Measurements from ENCODE around the gene NHLRC1. TPM values are rescaled to one million over a fixed set of nuclear protein-coding genes. Genes with fewer than 3 reads are reported as not detected.

Gene NHLRC1
- total and polyA plus RNA-seq, 2 of the 13 experiments (the other 11 are each of a cell fraction or from before 2014, with no cell fraction given), result 0.04 to 0.11 TPM

DNA sequence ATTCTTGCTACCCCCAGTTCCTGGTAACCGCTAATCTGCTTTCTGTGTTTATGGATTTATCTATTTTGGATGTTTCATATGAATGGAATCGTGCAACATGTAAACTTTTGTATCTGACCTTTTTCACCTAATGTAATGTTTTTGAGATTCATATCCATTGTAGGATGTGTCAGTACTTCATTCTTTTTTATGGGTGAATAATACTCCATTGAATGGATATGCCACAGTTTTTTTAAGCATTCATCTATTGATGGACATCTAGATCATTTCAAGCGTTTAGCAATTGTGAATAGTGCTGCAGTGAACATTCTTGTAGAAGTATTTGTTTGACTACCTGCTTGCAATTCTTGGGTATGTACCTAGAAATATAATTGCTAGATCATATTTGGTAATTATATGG lies 45.8 kb upstream of the NHLRC1 start:
- ATAC-seq, result no peak
- intact Hi-C loops (cut with micrococcal nuclease; ENCODE audit: unreplicated experiment), result no loop called here
- no peak overlapping the region for H3K4me2 ChIP-seq (ENCODE audit: low read depth, low read length)
- no peaks in the 10 kb centered on the region for H3K27me3 ChIP-seq (ENCODE audit: control insufficient read depth in 1 of 2, insufficient read depth in 2 of 2, low read length in 2 of 2)
- H3K9me3 ChIP-seq (ENCODE audit: low read length), result no peaks in the 10 kb centered on the region
- no TSS peak for BruUV-seq (replicated peaks)
- no peak overlapping the region for H3K9ac ChIP-seq (ENCODE audit: insufficient read depth, low read depth, low read length)
- POLR2A ChIA-PET, result no interaction called here
- H3K4me1 ChIP-seq (ENCODE audit: insufficient read depth, low read length), result no peaks in the 10 kb centered on the region
- H4K20me1 ChIP-seq (ENCODE audit: insufficient read depth, low read length), result no peaks in the 10 kb centered on the region
- H3K27ac ChIP-seq (ENCODE audit: extremely low read length, insufficient read depth, low read length), result no peak overlapping the region
- 96% methylated on average over 3 of the region's 3 CpGs for WGBS (ENCODE audit: low lambda C conversion rate)
- H3K4me3 ChIP-seq (replicated peaks in 1 of 3; ENCODE audit: insufficient read depth in 1 of 3, low read depth in 2 of 3, low read length in 3 of 3), result no peak overlapping the region
- no peak overlapping the region for H2AFZ ChIP-seq (ENCODE audit: low read length)
- peaks cover 4 to 22% of the 10 kb centered on the region in 2 experiments; a peak in 3 of 5 replicates for H3K36me3 ChIP-seq (replicated peaks in 1 of 2; ENCODE audit: control insufficient read depth in 1 of 2, insufficient read depth in 2 of 2, low read length in 2 of 2)
- in situ Hi-C loops (cut with HindIII; ENCODE audit: extremely low pct_ligation_motif_present, low pct_unique_long_range_greater_than_20kb), result no loop called here
- FAIRE-seq, result no peak
- H3K79me2 ChIP-seq (ENCODE audit: insufficient read depth, low read length), result no peaks in the 10 kb centered on the region
- CTCF ChIA-PET (ENCODE audit: low intra/inter-chr PET ratio, low total read pairs), result no interaction called here
- no peak for DNase-seq (ENCODE audit: low spot score)
- TF ChIP-seq SAFB2 (CRISPR knock-in tag; IDR thresholded peaks at IDR 0.05; ENCODE audit: borderline replicate concordance, low read depth) (no peak), BORCS8-MEF2B (CRISPR knock-in tag; IDR thresholded peaks at IDR 0.05) (no peak), MEF2D (CRISPR knock-in tag; IDR thresholded peaks at IDR 0.05) (no peak), ZNF251 (CRISPR knock-in tag; IDR thresholded peaks at IDR 0.05) (no peak), ZNF136 (CRISPR knock-in tag; IDR thresholded peaks at IDR 0.05; ENCODE audit: low read depth) (no peak), STAG1 (CRISPR knock-in tag; IDR thresholded peaks at IDR 0.05) (no peak)
- TF ChIP-seq, protein P1, sequence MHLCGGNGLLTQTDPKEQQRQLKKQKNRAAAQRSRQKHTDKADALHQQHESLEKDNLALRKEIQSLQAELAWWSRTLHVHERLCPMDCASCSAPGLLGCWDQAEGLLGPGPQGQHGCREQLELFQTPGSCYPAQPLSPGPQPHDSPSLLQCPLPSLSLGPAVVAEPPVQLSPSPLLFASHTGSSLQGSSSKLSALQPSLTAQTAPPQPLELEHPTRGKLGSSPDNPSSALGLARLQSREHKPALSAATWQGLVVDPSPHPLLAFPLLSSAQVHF (CRISPR knock-in tag; IDR thresholded peaks at IDR 0.05), result no peak
- TF ChIP-seq, protein P2, sequence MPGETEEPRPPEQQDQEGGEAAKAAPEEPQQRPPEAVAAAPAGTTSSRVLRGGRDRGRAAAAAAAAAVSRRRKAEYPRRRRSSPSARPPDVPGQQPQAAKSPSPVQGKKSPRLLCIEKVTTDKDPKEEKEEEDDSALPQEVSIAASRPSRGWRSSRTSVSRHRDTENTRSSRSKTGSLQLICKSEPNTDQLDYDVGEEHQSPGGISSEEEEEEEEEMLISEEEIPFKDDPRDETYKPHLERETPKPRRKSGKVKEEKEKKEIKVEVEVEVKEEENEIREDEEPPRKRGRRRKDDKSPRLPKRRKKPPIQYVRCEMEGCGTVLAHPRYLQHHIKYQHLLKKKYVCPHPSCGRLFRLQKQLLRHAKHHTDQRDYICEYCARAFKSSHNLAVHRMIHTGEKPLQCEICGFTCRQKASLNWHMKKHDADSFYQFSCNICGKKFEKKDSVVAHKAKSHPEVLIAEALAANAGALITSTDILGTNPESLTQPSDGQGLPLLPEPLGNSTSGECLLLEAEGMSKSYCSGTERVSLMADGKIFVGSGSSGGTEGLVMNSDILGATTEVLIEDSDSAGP (CRISPR knock-in tag; IDR thresholded peaks at IDR 0.05; ENCODE audit: borderline replicate concordance), result no peak
- TF ChIP-seq, protein P3, sequence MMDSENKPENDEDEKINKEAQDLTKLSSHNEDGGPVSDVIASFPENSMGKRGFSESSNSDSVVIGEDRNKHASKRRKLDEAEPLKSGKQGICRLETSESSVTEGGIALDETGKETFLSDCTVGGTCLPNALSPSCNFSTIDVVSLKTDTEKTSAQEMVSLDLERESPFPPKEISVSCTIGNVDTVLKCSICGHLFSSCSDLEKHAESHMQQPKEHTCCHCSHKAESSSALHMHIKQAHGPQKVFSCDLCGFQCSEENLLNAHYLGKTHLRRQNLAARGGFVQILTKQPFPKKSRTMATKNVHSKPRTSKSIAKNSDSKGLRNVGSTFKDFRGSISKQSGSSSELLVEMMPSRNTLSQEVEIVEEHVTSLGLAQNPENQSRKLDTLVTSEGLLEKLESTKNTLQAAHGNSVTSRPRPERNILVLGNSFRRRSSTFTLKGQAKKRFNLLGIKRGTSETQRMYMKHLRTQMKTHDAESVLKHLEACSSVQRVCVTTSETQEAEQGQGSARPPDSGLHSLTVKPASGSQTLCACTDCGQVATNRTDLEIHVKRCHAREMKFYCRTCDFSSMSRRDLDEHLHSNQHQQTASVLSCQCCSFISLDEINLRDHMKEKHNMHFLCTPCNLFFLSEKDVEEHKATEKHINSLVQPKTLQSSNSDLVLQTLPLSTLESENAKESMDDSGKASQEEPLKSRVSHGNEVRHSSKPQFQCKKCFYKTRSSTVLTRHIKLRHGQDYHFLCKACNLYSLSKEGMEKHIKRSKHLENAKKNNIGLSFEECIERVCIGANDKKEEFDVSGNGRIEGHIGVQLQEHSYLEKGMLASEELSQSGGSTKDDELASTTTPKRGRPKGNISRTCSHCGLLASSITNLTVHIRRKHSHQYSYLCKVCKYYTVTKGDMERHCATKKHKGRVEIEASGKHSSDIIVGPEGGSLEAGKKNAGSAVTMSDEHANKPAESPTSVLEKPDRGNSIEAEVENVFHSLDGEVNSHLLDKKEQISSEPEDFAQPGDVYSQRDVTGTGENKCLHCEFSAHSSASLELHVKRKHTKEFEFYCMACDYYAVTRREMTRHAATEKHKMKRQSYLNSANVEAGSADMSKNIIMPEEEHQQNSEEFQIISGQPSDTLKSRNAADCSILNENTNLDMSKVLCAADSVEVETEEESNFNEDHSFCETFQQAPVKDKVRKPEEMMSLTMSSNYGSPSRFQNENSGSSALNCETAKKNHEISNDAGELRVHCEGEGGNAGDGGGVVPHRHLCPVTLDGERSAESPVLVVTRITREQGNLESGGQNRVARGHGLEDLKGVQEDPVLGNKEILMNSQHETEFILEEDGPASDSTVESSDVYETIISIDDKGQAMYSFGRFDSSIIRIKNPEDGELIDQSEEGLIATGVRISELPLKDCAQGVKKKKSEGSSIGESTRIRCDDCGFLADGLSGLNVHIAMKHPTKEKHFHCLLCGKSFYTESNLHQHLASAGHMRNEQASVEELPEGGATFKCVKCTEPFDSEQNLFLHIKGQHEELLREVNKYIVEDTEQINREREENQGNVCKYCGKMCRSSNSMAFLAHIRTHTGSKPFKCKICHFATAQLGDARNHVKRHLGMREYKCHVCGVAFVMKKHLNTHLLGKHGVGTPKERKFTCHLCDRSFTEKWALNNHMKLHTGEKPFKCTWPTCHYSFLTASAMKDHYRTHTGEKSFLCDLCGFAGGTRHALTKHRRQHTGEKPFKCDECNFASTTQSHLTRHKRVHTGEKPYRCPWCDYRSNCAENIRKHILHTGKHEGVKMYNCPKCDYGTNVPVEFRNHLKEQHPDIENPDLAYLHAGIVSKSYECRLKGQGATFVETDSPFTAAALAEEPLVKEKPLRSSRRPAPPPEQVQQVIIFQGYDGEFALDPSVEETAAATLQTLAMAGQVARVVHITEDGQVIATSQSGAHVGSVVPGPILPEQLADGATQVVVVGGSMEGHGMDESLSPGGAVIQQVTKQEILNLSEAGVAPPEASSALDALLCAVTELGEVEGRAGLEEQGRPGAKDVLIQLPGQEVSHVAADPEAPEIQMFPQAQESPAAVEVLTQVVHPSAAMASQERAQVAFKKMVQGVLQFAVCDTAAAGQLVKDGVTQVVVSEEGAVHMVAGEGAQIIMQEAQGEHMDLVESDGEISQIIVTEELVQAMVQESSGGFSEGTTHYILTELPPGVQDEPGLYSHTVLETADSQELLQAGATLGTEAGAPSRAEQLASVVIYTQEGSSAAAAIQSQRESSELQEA (CRISPR knock-in tag; IDR thresholded peaks at IDR 0.05; ENCODE audit: not compliant biosample characterization), result no peak
- TF ChIP-seq, protein P4, sequence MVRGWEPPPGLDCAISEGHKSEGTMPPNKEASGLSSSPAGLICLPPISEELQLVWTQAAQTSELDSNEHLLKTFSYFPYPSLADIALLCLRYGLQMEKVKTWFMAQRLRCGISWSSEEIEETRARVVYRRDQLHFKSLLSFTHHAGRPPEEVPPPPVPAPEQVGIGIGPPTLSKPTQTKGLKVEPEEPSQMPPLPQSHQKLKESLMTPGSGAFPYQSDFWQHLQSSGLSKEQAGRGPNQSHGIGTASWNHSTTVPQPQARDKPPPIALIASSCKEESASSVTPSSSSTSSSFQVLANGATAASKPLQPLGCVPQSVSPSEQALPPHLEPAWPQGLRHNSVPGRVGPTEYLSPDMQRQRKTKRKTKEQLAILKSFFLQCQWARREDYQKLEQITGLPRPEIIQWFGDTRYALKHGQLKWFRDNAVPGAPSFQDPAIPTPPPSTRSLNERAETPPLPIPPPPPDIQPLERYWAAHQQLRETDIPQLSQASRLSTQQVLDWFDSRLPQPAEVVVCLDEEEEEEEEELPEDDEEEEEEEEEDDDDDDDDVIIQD (CRISPR knock-in tag; IDR thresholded peaks at IDR 0.05; ENCODE audit: low read depth), result no peak
